Sigmoid colon (tissue), 7 donors: ENCODE measurements around the gene ZC3H15. TPM values are rescaled to one million over a fixed set of nuclear protein-coding genes. Genes with fewer than 3 reads are reported as not detected.

Experiments used
- DNase-seq: peaks from one replicate; pipeline ENCODE4 v3.0.0-alpha.2; 2019
- H3K27ac ChIP-seq, 4 donors: fragments of 200-600 bp; sonication (generic); one replicate each; pipeline ENCODE4 v1.5.1; 2016 to 2019; ENCODE audit warnings: mild to moderate bottlenecking in 1 of 4
- H3K27me3 ChIP-seq, 3 donors: fragments of 200-600 bp; sonication (generic); one replicate each; pipeline ENCODE4 v1.5.1; 2019; ENCODE audit warnings: mild to moderate bottlenecking in 1 of 3
- H3K36me3 ChIP-seq, 4 donors: fragments of 200-600 bp; sonication (generic); one replicate each; pipeline ENCODE4 v1.5.1; 2016 to 2019
- H3K4me1 ChIP-seq, 4 donors: fragments of 200-600 bp; sonication (generic); one replicate each; pipeline ENCODE4 v1.5.1; 2017 to 2019
- H3K4me3 ChIP-seq, 4 donors: fragments of 200-600 bp; sonication (generic); one replicate each; pipeline ENCODE4 v1.5.1; 2017 to 2019; ENCODE audit warnings: mild to moderate bottlenecking in 2 of 4, moderate library complexity in 1 of 4
- H3K9me3 ChIP-seq, 4 donors: fragments of 200-600 bp in 3 of 4; sonication (generic) in 3 of 4; one replicate each; pipeline versions ENCODE4 v1.5.1 to v1.6.1; 2013 to 2019
- EP300 ChIP-seq, 4 donors: sonication (generic); formaldehyde crosslinking; IDR thresholded peaks; one replicate each; pipeline ENCODE4 v1.6.1; 2017; ENCODE audit warnings: antibody characterized with exemption in 4 of 4
- POLR2A ChIP-seq, 2 donors: fragments of 450-650 bp; IDR thresholded peaks; one replicate each; pipeline ENCODE4 v1.6.1; 2016; ENCODE audit warnings: antibody characterized with exemption in 2 of 2, mild to moderate bottlenecking in 2 of 2, moderate library complexity in 2 of 2
- POLR2AphosphoS5 ChIP-seq, 4 donors: sonication (generic); formaldehyde crosslinking; IDR thresholded peaks; one replicate each; pipeline ENCODE4 v1.6.1; 2017; ENCODE audit warnings: antibody characterized with exemption in 4 of 4
- WGBS, 2 donors: extraction: QIAGEN DNeasy Blood & Tissue Kit; methylation state at CpG; one replicate each; pipeline ENCODE4 v1.1.7; 2013; 5-methylcytosine and 5-hydroxymethylcytosine counted together
- intact Hi-C: fragments of 100-400 bp; cut with DNase I; formaldehyde crosslinking; loops from one replicate; pipeline ENCODE4 v1.15.1; 2023
- polyA plus RNA-seq, 3 donors: library from polyadenylated mRNA; stranded (reverse); fragments of 200-250 nt; gene quantifications; one replicate each; pipeline ENCODE4 v1.2.3, GENCODE V29; 2013
- total RNA-seq, 4 donors: library from RNA; depleted of rRNA; stranded (reverse); fragments of >200 nt; gene quantifications; one replicate each; pipeline ENCODE4 v1.1.0, GENCODE V29; 2016
- TF ChIP-seq, protein P1 (sequence below), 4 experiments: fragments of 450-650 bp in 3 of 4; fragments of 200-600 bp in 1 of 4; IDR thresholded peaks; one replicate each; pipeline ENCODE4 v1.5.1; 2016 to 2019; ENCODE audit warnings: antibody characterized with exemption in 4 of 4, mild to moderate bottlenecking in 3 of 4, moderate library complexity in 2 of 4
- donor health status: healthy with polysubstance abuse.
- donor health status: Bipolar disorder and iron deficiency.
- donor health status: healthy.

The ZC3H15 gene
- total and polyA plus RNA-seq, 7 donors, result 51.1 to 77.9 (median 61.2) TPM

DNA sequence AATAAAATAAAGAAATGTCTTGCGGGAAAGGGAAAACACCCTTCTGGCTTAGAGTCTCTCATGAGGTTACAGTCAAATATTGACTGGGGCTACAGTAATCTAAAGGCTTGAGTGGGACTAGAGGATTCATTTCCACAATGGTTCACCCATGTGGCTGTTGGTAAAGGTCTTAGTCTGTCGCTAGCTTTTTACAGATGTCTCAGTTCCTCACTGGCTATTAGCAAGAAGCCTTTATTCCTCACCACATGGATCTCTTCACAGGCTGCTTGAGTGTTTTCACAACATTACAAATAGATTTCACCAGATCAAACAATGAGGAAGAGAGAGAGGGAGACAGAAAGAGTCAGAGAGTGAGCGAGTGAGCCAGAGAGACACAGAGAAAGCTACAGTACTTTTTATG, 8.3 kb upstream of the ZC3H15 start:
- TF ChIP-seq EP300 (IDR thresholded peaks at IDR 0.05) (no peak), POLR2AphosphoS5 (IDR thresholded peaks at IDR 0.05) (no peak), POLR2A (IDR thresholded peaks at IDR 0.05) (no peak)
- TF ChIP-seq, protein P1, sequence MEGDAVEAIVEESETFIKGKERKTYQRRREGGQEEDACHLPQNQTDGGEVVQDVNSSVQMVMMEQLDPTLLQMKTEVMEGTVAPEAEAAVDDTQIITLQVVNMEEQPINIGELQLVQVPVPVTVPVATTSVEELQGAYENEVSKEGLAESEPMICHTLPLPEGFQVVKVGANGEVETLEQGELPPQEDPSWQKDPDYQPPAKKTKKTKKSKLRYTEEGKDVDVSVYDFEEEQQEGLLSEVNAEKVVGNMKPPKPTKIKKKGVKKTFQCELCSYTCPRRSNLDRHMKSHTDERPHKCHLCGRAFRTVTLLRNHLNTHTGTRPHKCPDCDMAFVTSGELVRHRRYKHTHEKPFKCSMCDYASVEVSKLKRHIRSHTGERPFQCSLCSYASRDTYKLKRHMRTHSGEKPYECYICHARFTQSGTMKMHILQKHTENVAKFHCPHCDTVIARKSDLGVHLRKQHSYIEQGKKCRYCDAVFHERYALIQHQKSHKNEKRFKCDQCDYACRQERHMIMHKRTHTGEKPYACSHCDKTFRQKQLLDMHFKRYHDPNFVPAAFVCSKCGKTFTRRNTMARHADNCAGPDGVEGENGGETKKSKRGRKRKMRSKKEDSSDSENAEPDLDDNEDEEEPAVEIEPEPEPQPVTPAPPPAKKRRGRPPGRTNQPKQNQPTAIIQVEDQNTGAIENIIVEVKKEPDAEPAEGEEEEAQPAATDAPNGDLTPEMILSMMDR (IDR thresholded peaks at IDR 0.05), result no peak
- H3K9me3 ChIP-seq, result no peaks in the 10 kb centered on the region
- no peaks in the 10 kb centered on the region for H3K27me3 ChIP-seq
- WGBS, 2 donors, result 83 to 92% methylated on average over 3 of the region's 3 CpGs
- H3K36me3 ChIP-seq, result no peaks in the 10 kb centered on the region
- H3K4me1 ChIP-seq, result no peaks in the 10 kb centered on the region
- DNase-seq, result no peak
- no peak overlapping the region for H3K27ac ChIP-seq
- intact Hi-C loops, result no loop called here
- H3K4me3 ChIP-seq, result no peak overlapping the region

DNA sequence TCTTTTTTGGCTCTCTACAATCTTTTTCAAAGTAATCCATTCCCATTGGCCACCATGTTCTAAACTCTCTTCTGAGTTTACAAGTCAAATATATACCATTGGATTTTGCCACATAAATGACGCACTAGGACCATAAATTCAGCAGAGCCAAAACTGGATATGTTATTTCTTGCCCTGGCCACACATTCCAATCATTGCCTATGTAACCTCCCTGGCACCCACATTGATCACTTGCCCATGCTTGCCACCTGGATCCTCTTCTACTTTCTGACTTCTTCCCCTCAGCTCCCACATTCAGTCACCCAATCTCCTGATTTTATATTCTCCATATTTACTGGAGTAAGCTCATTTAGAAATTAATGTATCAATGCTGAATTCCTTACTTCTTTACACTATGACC, 5.1 kb upstream of the ZC3H15 start:
- intact Hi-C loops, result no loop called here
- Histone ChIP-seq H3K36me3 (no peaks in the 10 kb centered on the region), H3K4me1 (peaks cover 0 to 13% (median 4%) of the 10 kb centered on the region in 4 donors), H3K27ac (no peak overlapping the region), H3K9me3 (no peaks in the 10 kb centered on the region), H3K4me3 (no peak overlapping the region), H3K27me3 (no peaks in the 10 kb centered on the region)
- no peak for DNase-seq
- TF ChIP-seq POLR2AphosphoS5 (IDR thresholded peaks at IDR 0.05) (no peak), EP300 (IDR thresholded peaks at IDR 0.05) (no peak), POLR2A (IDR thresholded peaks at IDR 0.05) (no peak)
- TF ChIP-seq, protein P1 (IDR thresholded peaks at IDR 0.05), result no peak
- WGBS, 2 donors, result 96% methylated on average over 1 of the region's 1 CpG

DNA sequence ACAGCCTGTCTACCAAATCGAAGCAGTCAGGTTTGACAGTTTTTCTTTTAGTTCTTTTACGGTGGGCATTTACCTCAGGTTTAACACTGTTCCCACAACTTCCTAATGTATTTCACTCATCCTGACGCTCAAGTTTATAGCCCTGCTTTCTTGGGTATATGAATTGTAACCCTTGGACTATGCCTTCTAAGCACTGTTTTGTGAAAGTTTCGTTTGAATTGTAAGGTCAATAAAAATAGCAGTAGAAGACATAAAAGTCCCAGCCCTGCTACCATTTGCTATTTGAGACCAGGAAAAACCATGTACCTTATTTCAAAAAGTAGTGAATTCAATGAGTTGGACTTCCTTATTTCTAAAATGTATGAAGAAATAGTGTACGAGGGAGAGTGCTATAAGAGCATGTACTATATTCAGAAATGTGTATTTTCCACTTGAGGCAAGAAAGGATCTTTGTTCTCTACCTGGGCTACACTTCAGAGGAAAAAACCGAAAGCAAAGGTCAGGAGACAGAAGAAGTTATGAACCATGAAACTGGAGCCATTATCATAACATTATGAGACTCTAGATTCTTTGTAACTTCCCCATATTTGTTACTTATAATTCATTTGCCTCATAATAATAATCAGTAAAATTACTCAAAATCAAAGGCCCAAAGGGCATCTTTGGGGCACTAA, 1.9 kb upstream of the ZC3H15 start:
- Histone ChIP-seq H3K9me3 (no peaks in the 10 kb centered on the region), H3K36me3 (no peaks in the 10 kb centered on the region), H3K4me3 (no peak overlapping the region), H3K27ac (no peak overlapping the region), H3K27me3 (no peaks in the 10 kb centered on the region), H3K4me1 (peaks cover 0 to 35% (median 24%) of the 10 kb centered on the region in 4 donors)
- TF ChIP-seq EP300 (IDR thresholded peaks at IDR 0.05) (no peak), POLR2AphosphoS5 (IDR thresholded peaks at IDR 0.05) (no peak), POLR2A (IDR thresholded peaks at IDR 0.05) (no peak)
- TF ChIP-seq, protein P1 (IDR thresholded peaks at IDR 0.05), result no peak
- 15 to 40% methylated on average over 6 of the region's 6 CpGs for WGBS, 2 donors
- no peak for DNase-seq
- intact Hi-C loops, result no loop called here

DNA sequence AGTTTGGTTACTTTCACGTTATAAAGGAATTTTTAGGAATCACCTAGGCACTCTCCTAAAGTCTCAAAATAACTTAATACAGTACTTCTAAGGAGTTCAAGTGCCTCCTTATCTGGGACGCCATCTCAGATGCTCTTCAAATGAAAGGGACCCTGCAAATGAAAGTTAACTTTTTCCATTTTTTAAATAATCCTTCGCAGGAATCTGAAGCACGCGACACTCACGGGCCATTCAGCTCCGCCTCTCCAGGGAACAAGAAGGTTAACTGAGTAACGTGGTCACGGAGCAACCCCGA, 537 bp upstream of the ZC3H15 start:
- peak overlapping the region; percentile 61 to 95 (median 85) for H3K4me3 ChIP-seq
- WGBS, 2 donors, result 0% methylated on average over 10 of the region's 10 CpGs
- H3K27me3 ChIP-seq, result no peaks in the 10 kb centered on the region
- no peaks in the 10 kb centered on the region for H3K36me3 ChIP-seq
- no peaks in the 10 kb centered on the region for H3K9me3 ChIP-seq
- intact Hi-C loops, result loop anchor here (5.0 kb wide), 1 partner anchor 107 kb away; the partner anchor contains the start of gene ITGAV
- H3K4me1 ChIP-seq, result peaks cover 0 to 49% (median 30%) of the 10 kb centered on the region in 4 donors
- DNase-seq, result no peak
- TF ChIP-seq POLR2A (IDR thresholded peaks at IDR 0.05), result no peak
- TF ChIP-seq POLR2AphosphoS5 (IDR thresholded peaks at IDR 0.05), result no peak
- no peak for TF ChIP-seq EP300 (IDR thresholded peaks at IDR 0.05)
- TF ChIP-seq, protein P1 (IDR thresholded peaks at IDR 0.05), result no peak
- H3K27ac ChIP-seq, result peak overlapping the region; percentile 91 to 95 (median 92)
